Breast epithelium (tissue), 3 donors: ENCODE results near the gene MGAT4B.

Experiments used
- POLR2A ChIP-seq: fragments of 450-650 bp; IDR thresholded peaks from one replicate; pipeline ENCODE4 v1.6.1; 2016; ENCODE audit warnings: antibody characterized with exemption, mild to moderate bottlenecking, moderate library complexity
- POLR2AphosphoS5 ChIP-seq, 3 donors: sonication (generic); formaldehyde crosslinking; IDR thresholded peaks; one replicate each; pipeline ENCODE4 v1.6.1; 2017; ENCODE audit warnings: antibody characterized with exemption in 3 of 3
- TF ChIP-seq, protein P1 (sequence below), 3 donors: fragments of 450-650 bp; IDR thresholded peaks; one replicate each; pipeline ENCODE4 v1.5.1; 2016 to 2017; ENCODE audit warnings: antibody characterized with exemption in 3 of 3, mild to moderate bottlenecking in 3 of 3, moderate library complexity in 3 of 3

DNA sequence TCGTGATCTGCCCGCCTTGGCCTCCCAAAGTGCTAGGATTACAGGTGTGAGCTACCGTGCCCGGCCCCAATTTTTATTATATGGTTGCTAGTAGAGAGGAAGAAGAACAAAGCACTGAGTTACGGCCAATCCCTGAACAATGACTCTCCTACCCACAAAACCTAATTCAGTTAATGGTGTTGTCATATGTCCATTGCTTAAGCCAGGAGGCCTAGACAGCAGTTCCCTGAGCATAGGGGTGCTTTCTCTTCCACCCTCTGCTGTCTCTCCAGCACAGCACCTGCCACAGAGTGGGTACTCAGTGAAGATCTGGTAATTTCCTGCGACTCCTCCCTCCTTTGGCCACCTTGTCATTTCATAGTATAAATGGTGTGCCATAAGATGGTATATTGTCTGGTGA is 34.3 kb downstream of the MGAT4B start:
- TF ChIP-seq, protein P1, sequence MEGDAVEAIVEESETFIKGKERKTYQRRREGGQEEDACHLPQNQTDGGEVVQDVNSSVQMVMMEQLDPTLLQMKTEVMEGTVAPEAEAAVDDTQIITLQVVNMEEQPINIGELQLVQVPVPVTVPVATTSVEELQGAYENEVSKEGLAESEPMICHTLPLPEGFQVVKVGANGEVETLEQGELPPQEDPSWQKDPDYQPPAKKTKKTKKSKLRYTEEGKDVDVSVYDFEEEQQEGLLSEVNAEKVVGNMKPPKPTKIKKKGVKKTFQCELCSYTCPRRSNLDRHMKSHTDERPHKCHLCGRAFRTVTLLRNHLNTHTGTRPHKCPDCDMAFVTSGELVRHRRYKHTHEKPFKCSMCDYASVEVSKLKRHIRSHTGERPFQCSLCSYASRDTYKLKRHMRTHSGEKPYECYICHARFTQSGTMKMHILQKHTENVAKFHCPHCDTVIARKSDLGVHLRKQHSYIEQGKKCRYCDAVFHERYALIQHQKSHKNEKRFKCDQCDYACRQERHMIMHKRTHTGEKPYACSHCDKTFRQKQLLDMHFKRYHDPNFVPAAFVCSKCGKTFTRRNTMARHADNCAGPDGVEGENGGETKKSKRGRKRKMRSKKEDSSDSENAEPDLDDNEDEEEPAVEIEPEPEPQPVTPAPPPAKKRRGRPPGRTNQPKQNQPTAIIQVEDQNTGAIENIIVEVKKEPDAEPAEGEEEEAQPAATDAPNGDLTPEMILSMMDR (IDR thresholded peaks at IDR 0.05), result no peak
- no peak for TF ChIP-seq POLR2A
- TF ChIP-seq POLR2AphosphoS5 (IDR thresholded peaks at IDR 0.05), result no peak
